Stomach (tissue), 9 donors: Measurements from ENCODE around the gene ISG20. TPM values are rescaled to one million over a fixed set of nuclear protein-coding genes. Genes with fewer than 3 reads are reported as not detected.

Experiments
- DNase-seq, 2 donors: peaks; one replicate each; pipeline versions ENCODE4 v3.0.0 to v3.0.0-alpha.2; 2013 to 2019
- H3K27ac ChIP-seq, 5 donors: fragments of 200-600 bp in 4 of 5; sonication (generic) in 4 of 5; one replicate each; pipeline ENCODE4 v1.5.1; 2013 to 2019; ENCODE audit warnings: mild to moderate bottlenecking in 1 of 5, moderate library complexity in 1 of 5
- H3K27me3 ChIP-seq, 3 donors: fragments of 200-600 bp; sonication (generic); one replicate each; pipeline ENCODE4 v1.5.1; 2017 to 2019; ENCODE audit warnings: mixed run types in 1 of 3
- H3K36me3 ChIP-seq, 4 donors: fragments of 200-600 bp; sonication (generic); 1 replicate in 3 of 4; 2 replicates in 1 of 4; pipeline ENCODE4 v1.5.1; 2016 to 2019
- H3K4me1 ChIP-seq, 4 donors: fragments of 200-600 bp; sonication (generic); one replicate each; pipeline ENCODE4 v1.5.1; 2016 to 2019
- H3K4me3 ChIP-seq, 4 donors: fragments of 200-600 bp; sonication (generic) in 3 of 4; one replicate each; pipeline ENCODE4 v1.5.1; 2016 to 2019; ENCODE audit warnings: mild to moderate bottlenecking in 1 of 4
- H3K9me3 ChIP-seq, 4 donors: fragments of 200-600 bp; sonication (generic); one replicate each; pipeline ENCODE4 v1.5.1; 2016 to 2019
- CTCF ChIP-seq, 7 experiments: fragments of 450-650 bp in 4 of 7; fragments of 200-600 bp in 3 of 7; sonication (generic) in 3 of 7; IDR thresholded peaks; one replicate each; pipeline ENCODE4 v1.5.1; 2016 to 2019; ENCODE audit warnings: antibody characterized with exemption in 7 of 7, control low read depth in 2 of 7, mild to moderate bottlenecking in 1 of 7
- EP300 ChIP-seq: sonication (generic); formaldehyde crosslinking; IDR thresholded peaks from one replicate; pipeline ENCODE4 v1.6.1; 2017; ENCODE audit warnings: antibody characterized with exemption
- POLR2A ChIP-seq, 4 donors: fragments of 450-650 bp; IDR thresholded peaks; one replicate each; pipeline ENCODE4 v1.6.1; 2016; ENCODE audit warnings: antibody characterized with exemption in 4 of 4, control low read depth in 2 of 4, mild to moderate bottlenecking in 1 of 4, moderate library complexity in 1 of 4
- POLR2AphosphoS5 ChIP-seq, 3 donors: sonication (generic); formaldehyde crosslinking; IDR thresholded peaks; one replicate each; pipeline ENCODE4 v1.6.1; 2016; ENCODE audit warnings: antibody characterized with exemption in 3 of 3
- WGBS, 5 donors: extraction: QIAGEN DNeasy Blood & Tissue Kit in 3 of 5; methylation state at CpG; one replicate each; pipeline versions ENCODE4 v1.1.5 to v1.1.7; 2013 to 2018; 5-methylcytosine and 5-hydroxymethylcytosine counted together
- intact Hi-C: fragments of 100-400 bp; cut with DNase I; formaldehyde crosslinking; loops from one replicate; pipeline ENCODE4 v1.15.1; 2023; ENCODE audit warnings: low total_unique reads
- polyA plus RNA-seq, 3 donors: library from polyadenylated mRNA; stranded (reverse); fragments of 200-250 nt; gene quantifications; one replicate each; pipeline ENCODE4 v1.2.3, GENCODE V29; 2013
- total RNA-seq, 5 donors: library from RNA; depleted of rRNA; stranded (reverse); fragments of >200 nt; gene quantifications; one replicate each; pipeline versions ENCODE4 v1.1.0 to v1.2.3, GENCODE V29; 2014 to 2016
- donor health status: healthy with polysubstance abuse.
- donor health status: Bipolar disorder and iron deficiency.
- donor health status: healthy.

ISG20 gene
- total and polyA plus RNA-seq, 8 donors: 15.6 to 137 (median 73.9) TPM

GRCh38 chr15:88650556-88650955, 11.7 kb downstream of the ISG20 start:
- 79 to 87% (median 82%) methylated on average over 12 of the region's 12 CpGs for WGBS, 5 donors
- H3K27ac ChIP-seq: peak overlapping the region; percentile 72 to 89 (median 84)
- no peaks in the 10 kb centered on the region for H3K27me3 ChIP-seq
- H3K36me3 ChIP-seq: peaks cover 0 to 43% (median 18%) of the 10 kb centered on the region in 4 donors
- no peaks in the 10 kb centered on the region for H3K9me3 ChIP-seq
- intact Hi-C loops: no loop called here
- peaks cover 21 to 54% (median 49%) of the 10 kb centered on the region in 4 donors for H3K4me1 ChIP-seq
- TF ChIP-seq CTCF (IDR thresholded peaks at IDR 0.05) (peak in 1 of 7 experiments; percentile 20), EP300 (no peak)
- no peak overlapping the region for H3K4me3 ChIP-seq
- no peak for DNase-seq

GRCh38 chr15:88651136-88651732, 12.4 kb downstream of the ISG20 start:
- Histone ChIP-seq H3K4me3 (no peak overlapping the region), H3K27me3 (no peaks in the 10 kb centered on the region), H3K27ac (peak overlapping the region in 4 of 5 donors; percentile 72 to 89 (median 84)), H3K36me3 (peaks cover 0 to 43% (median 18%) of the 10 kb centered on the region in 4 donors), H3K4me1 (peaks cover 21 to 50% (median 47%) of the 10 kb centered on the region in 4 donors), H3K9me3 (no peaks in the 10 kb centered on the region)
- TF ChIP-seq POLR2A (IDR thresholded peaks at IDR 0.05): no peak
- peak in 1 of 3 donors; percentile 42 for TF ChIP-seq POLR2AphosphoS5 (IDR thresholded peaks at IDR 0.05)
- WGBS, 5 donors: 70 to 80% (median 71%) methylated on average over 7 of the region's 7 CpGs
- intact Hi-C loops: no loop called here
- peak in 1 of 2 donors; percentile 55 for DNase-seq

GRCh38 chr15:88651971-88652370, 13.2 kb downstream of the ISG20 start:
- intact Hi-C loops: no loop called here
- Histone ChIP-seq H3K4me1 (peaks cover 20 to 45% (median 42%) of the 10 kb centered on the region in 4 donors), H3K27ac (peak overlapping the region in 3 of 5 donors; percentile 45 to 89 (median 51)), H3K36me3 (peaks cover 0 to 43% (median 18%) of the 10 kb centered on the region in 4 donors), H3K27me3 (no peaks in the 10 kb centered on the region), H3K4me3 (no peak overlapping the region), H3K9me3 (no peaks in the 10 kb centered on the region)
- WGBS, 5 donors: 83 to 92% (median 89%) methylated on average over 9 of the region's 9 CpGs
- TF ChIP-seq POLR2A (IDR thresholded peaks at IDR 0.05) (no peak), CTCF (IDR thresholded peaks at IDR 0.05) (no peak), EP300 (no peak), POLR2AphosphoS5 (IDR thresholded peaks at IDR 0.05) (no peak)
- no peak for DNase-seq

GRCh38 chr15:88652456-88653199, 13.8 kb downstream of the ISG20 start:
- Histone ChIP-seq H3K36me3 (peaks cover 0 to 43% (median 18%) of the 10 kb centered on the region in 4 donors), H3K27ac (no peak overlapping the region), H3K4me3 (no peak overlapping the region), H3K4me1 (peaks cover 17 to 45% (median 39%) of the 10 kb centered on the region in 4 donors), H3K27me3 (no peaks in the 10 kb centered on the region), H3K9me3 (no peaks in the 10 kb centered on the region)
- peak in 1 of 2 donors; percentile 13 for DNase-seq
- WGBS, 5 donors: 77 to 83% (median 78%) methylated on average over 6 to 7 of the region's 8 CpGs
- intact Hi-C loops: no loop called here
- TF ChIP-seq POLR2A (IDR thresholded peaks at IDR 0.05): no peak
- TF ChIP-seq EP300: no peak
- no peak for TF ChIP-seq POLR2AphosphoS5 (IDR thresholded peaks at IDR 0.05)
- TF ChIP-seq CTCF (IDR thresholded peaks at IDR 0.05): no peak
